Left ventricle myocardium inferior (tissue), 1 donor: Measurements from ENCODE around the gene KCNAB2. TPM values are rescaled to one million over a fixed set of nuclear protein-coding genes. Genes with fewer than 3 reads are reported as not detected.

Source experiments
- DNase-seq: peaks from one replicate; pipeline ENCODE4 v3.0.0-alpha.2; 2020
- H3K27ac ChIP-seq: fragments of 200-600 bp; replicated peaks from 2 replicates; pipeline ENCODE4 v1.8.0; 2021
- H3K27me3 ChIP-seq: fragments of 200-600 bp; 2 replicates; pipeline ENCODE4 v1.8.0; 2021; ENCODE audit warnings: low read depth
- H3K36me3 ChIP-seq: fragments of 200-600 bp; 2 replicates; pipeline ENCODE4 v1.8.0; 2021
- H3K4me1 ChIP-seq: fragments of 200-600 bp; 2 replicates; pipeline ENCODE4 v1.8.0; 2021
- H3K4me3 ChIP-seq: fragments of 200-600 bp; 2 replicates; pipeline ENCODE4 v1.8.0; 2021; ENCODE audit warnings: mild to moderate bottlenecking, moderate library complexity
- H3K9me3 ChIP-seq: fragments of 200-600 bp; replicated peaks from 2 replicates; pipeline ENCODE4 v1.8.0; 2021
- CTCF ChIP-seq: fragments of 200-600 bp; IDR thresholded peaks from 2 replicates; pipeline ENCODE4 v1.8.0; 2021; ENCODE audit warnings: antibody characterized with exemption, mild to moderate bottlenecking, borderline replicate concordance
- intact Hi-C: fragments of 100-400 bp; cut with micrococcal nuclease; formaldehyde crosslinking; loops from one replicate; pipeline ENCODE4 v1.11.0; 2022
- total RNA-seq: library from RNA; stranded (reverse); fragmentation: NEBNext Ultra II Directional; extraction: Animal tissue kit (Norgen Biotek cat#: 25700); gene quantifications from one replicate; pipeline ENCODE4 v1.2.1, GENCODE V29; 2021
- donor health status: DM: no; HTN: yes; CAD: no; lungs with severe emphysema.

KCNAB2 gene
- total RNA-seq, 1 donor from 2014 or later: 31.0 TPM

DNA sequence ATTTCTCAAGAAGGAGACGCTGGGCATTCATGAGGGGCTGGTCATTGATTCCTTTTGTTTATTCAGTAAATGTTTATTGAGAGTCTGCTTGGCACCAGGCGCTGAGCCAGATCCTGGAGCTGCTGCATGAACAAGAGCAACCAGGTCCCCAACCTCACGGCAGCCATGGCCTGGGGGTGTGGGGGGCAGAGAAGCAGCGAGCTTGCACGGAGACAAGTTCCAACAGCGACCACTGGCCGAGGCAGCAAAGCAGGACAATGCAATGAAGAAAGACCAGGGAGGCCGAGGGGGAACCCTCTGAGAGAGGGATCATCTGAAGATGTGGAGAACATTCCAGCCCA lies 7.5 kb downstream of the KCNAB2 start:
- Histone ChIP-seq H3K36me3 (no peaks in the 10 kb centered on the region), H3K9me3 (no peaks in the 10 kb centered on the region), H3K27me3 (no peaks in the 10 kb centered on the region), H3K4me1 (peaks cover 15% of the 10 kb centered on the region), H3K4me3 (no peak overlapping the region), H3K27ac (no peak overlapping the region)
- no peak for TF ChIP-seq CTCF
- intact Hi-C loops: loop anchor here (10.0 kb wide), 2 partner anchors 132 to 202 kb away; partner anchors contain the start of gene CHD5
- no peak for DNase-seq

DNA sequence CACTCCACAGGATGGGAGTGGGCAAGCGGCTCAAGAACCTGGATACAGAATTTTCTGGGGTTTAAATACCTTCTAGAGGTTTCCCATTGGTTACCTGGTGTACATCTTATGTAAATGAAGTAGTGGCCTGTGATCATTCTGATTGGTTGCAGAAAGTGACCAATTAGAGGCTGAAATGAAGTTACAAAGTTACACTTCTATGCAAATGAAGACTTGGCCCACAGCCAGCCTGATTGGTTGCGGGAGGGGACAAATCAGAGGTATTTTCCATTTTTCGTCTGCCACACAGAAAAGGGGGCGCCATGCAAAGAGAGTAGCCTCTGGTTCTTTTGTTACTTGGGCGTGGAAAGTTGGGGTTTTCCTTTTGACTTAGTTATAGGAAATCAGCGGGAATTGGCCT lies 8.9 kb downstream of the KCNAB2 start:
- no peak for DNase-seq
- TF ChIP-seq CTCF: no peak
- Histone ChIP-seq H3K27ac (no peak overlapping the region), H3K4me1 (peaks cover 30% of the 10 kb centered on the region), H3K27me3 (no peaks in the 10 kb centered on the region), H3K4me3 (no peak overlapping the region), H3K9me3 (no peaks in the 10 kb centered on the region), H3K36me3 (no peaks in the 10 kb centered on the region)
- intact Hi-C loops: loop anchor here (10.0 kb wide), 2 partner anchors 130 to 200 kb away; partner anchors contain the start of gene CHD5

DNA sequence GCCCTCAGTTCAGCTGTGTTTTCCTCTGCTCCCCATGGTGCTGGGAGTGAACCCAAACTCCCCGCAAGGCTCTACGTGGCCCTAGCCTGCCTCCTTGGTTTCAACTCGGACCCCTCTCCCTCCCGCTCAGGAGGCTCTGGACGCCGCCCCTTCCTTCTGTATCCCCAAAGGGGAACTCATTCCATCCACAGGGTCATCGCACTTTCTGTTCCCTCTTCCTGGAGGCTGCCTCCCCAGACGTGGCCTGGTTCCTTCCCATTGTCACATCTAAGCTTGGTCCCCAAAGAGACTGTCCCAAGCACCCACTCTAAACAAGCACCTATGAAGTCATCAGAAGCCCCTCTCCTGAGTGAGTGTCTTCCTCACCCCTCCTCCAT lies 10.9 kb downstream of the KCNAB2 start:
- intact Hi-C loops: loop anchor here (10.0 kb wide), 2 partner anchors 128 to 198 kb away; partner anchors contain the start of gene CHD5
- H3K9me3 ChIP-seq: no peaks in the 10 kb centered on the region
- no peak overlapping the region for H3K4me3 ChIP-seq
- DNase-seq: no peak
- no peak for TF ChIP-seq CTCF
- peaks cover 31% of the 10 kb centered on the region for H3K4me1 ChIP-seq
- H3K27me3 ChIP-seq: no peaks in the 10 kb centered on the region
- H3K27ac ChIP-seq: no peak overlapping the region
- H3K36me3 ChIP-seq: no peaks in the 10 kb centered on the region

DNA sequence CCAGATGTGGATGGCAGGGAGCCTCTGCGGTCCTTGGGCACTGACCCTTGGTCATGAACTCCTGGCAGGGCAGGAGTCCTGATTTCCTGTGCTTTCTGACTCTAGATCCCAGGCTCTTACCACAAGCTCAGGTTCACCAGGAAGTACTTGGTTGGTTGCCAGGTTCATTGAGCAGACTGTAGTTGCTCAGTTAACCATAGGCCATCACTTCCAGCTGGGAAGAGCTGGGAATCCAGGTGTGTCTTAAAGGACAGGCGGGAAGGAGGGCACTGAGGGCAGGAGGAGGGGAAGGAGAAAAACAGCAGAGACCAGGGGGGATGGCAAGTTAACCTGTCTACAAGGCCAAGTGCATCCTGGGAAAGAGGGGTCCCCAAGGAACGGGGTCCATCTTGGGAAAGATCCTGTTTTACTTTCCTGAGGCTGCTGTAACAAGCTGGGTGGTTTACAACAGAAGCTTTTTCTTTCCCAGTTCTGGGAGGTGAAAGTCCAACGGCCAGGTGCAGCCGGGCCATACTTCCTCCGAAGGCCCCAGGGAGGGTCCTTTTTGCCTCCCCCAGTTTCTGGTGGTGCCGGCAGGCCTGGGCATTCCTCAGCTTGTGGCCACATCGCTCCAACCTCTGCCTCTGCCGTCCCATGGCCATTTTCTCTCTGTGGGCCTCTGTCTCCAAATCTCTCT lies 11.6 kb downstream of the KCNAB2 start:
- intact Hi-C loops: loop anchor here (10.0 kb wide), 2 partner anchors 127 to 197 kb away; partner anchors contain the start of gene CHD5
- Histone ChIP-seq H3K36me3 (no peaks in the 10 kb centered on the region), H3K4me1 (peaks cover 31% of the 10 kb centered on the region), H3K9me3 (no peaks in the 10 kb centered on the region), H3K27ac (no peak overlapping the region), H3K4me3 (no peak overlapping the region), H3K27me3 (no peaks in the 10 kb centered on the region)
- no peak for TF ChIP-seq CTCF
- DNase-seq: no peak

- intact Hi-C loops: loop anchor here (10.0 kb wide), 2 partner anchors 125 to 195 kb away; partner anchors contain the start of gene CHD5
- H3K9me3 ChIP-seq: no peaks in the 10 kb centered on the region
These were observed 14.2 kb downstream of the KCNAB2 start for GRCh38 chr1:6059866-6060265.

More at GRCh38 chr1:6059866-6060265, 14.2 kb downstream of the KCNAB2 start:
- no peak overlapping the region for H3K4me3 ChIP-seq
- H3K36me3 ChIP-seq: no peaks in the 10 kb centered on the region
- no peak for DNase-seq
- no peak for TF ChIP-seq CTCF
- H3K27ac ChIP-seq: no peak overlapping the region
- no peaks in the 10 kb centered on the region for H3K27me3 ChIP-seq
- peaks cover 28% of the 10 kb centered on the region for H3K4me1 ChIP-seq
